Germinal center (tissue), 1 donor: Measurements from ENCODE around the gene PIGQ.

ENCODE experiments used
- DNase-seq: peaks from one replicate; pipeline ENCODE4 v3.0.0; 2012; ENCODE audit warnings: mixed read lengths, low spot score

The PIGQ gene

GRCh38 chr16:606656-607307 is 37.0 kb downstream of the PIGQ start:
- no peak for DNase-seq

GRCh38 chr16:608019-608418 is 38.3 kb downstream of the PIGQ start:
- DNase-seq = no peak

GRCh38 chr16:609316-609715 is 39.5 kb downstream of the PIGQ start:
- DNase-seq = no peak

- DNase-seq = no peak
Measured at GRCh38 chr16:609984-610383, 40.2 kb downstream of the PIGQ start.

- peak; percentile 67 for DNase-seq
Measured at GRCh38 chr16:610513-611381, 41.0 kb downstream of the PIGQ start.

- DNase-seq = no peak
Measured at GRCh38 chr16:615122-615521, 45.4 kb downstream of the PIGQ start.

- DNase-seq = no peak
Measured at GRCh38 chr16:616733-617586, 47.2 kb downstream of the PIGQ start.

- no peak for DNase-seq
Measured at GRCh38 chr16:617855-618254, 48.1 kb downstream of the PIGQ start.

GRCh38 chr16:619476-620100 is 49.8 kb downstream of the PIGQ start:
- no peak for DNase-seq

- no peak for DNase-seq
Measured at GRCh38 chr16:620700-621525, 51.1 kb downstream of the PIGQ start.

- DNase-seq = no peak
Measured at GRCh38 chr16:621526-622105, 51.8 kb downstream of the PIGQ start.

GRCh38 chr16:622920-623280 is 53.1 kb downstream of the PIGQ start:
- DNase-seq = no peak

- no peak for DNase-seq
Measured at GRCh38 chr16:624526-625070, 54.8 kb downstream of the PIGQ start.

- DNase-seq = no peak
Measured at GRCh38 chr16:625117-625976, 55.6 kb downstream of the PIGQ start.

- DNase-seq = no peak
Measured at GRCh38 chr16:625977-626765, 56.4 kb downstream of the PIGQ start.

GRCh38 chr16:626787-627453 is 57.2 kb downstream of the PIGQ start:
- DNase-seq = no peak

GRCh38 chr16:627454-628239 is 57.9 kb downstream of the PIGQ start:
- no peak for DNase-seq
